Activated naive CD4-positive, alpha-beta T cell treated with anti-CD3 and anti-CD28 coated beads, Interleukin-2, amount 50 U/mL, for 72 hours (primary cell): ENCODE measurements around the gene IGIP. TPM values are rescaled to one million over a fixed set of nuclear protein-coding genes. Genes with fewer than 3 reads are reported as not detected.

Experiments
- ATAC-seq, 2 donors: fragments of 150-1000 bp; cut with Tn5 transposase; 2 replicates each; pipeline ENCODE4 v1.10.0; 2021; ENCODE audit warnings: mild to moderate bottlenecking in 2 of 2, moderate library complexity in 2 of 2
- DNase-seq, 2 donors: peaks; one replicate each; pipeline ENCODE4 v3.0.0; 2021 to 2022; ENCODE audit warnings: low spot score in 2 of 2
- H3K27ac Mint-ChIP-seq, 2 donors: one replicate each; pipeline ENCODE4 v1.8.0; 2022; ENCODE audit warnings: mild to moderate bottlenecking in 2 of 2, mixed read lengths in 2 of 2
- H3K36me3 Mint-ChIP-seq, 2 donors: one replicate each; pipeline ENCODE4 v1.8.0; 2022; ENCODE audit warnings: mixed read lengths in 2 of 2
- H3K9me3 Mint-ChIP-seq, 2 donors: one replicate each; pipeline ENCODE4 v1.8.0; 2022; ENCODE audit warnings: mixed read lengths in 2 of 2
- total RNA-seq, 2 donors: library from RNA; stranded (reverse); gene quantifications; one replicate each; pipeline ENCODE4 v1.2.3, GENCODE V29; 2022

IGIP gene
- total RNA-seq, 2 donors from 2014 or later = 1.8 to 3.2 TPM

DNA sequence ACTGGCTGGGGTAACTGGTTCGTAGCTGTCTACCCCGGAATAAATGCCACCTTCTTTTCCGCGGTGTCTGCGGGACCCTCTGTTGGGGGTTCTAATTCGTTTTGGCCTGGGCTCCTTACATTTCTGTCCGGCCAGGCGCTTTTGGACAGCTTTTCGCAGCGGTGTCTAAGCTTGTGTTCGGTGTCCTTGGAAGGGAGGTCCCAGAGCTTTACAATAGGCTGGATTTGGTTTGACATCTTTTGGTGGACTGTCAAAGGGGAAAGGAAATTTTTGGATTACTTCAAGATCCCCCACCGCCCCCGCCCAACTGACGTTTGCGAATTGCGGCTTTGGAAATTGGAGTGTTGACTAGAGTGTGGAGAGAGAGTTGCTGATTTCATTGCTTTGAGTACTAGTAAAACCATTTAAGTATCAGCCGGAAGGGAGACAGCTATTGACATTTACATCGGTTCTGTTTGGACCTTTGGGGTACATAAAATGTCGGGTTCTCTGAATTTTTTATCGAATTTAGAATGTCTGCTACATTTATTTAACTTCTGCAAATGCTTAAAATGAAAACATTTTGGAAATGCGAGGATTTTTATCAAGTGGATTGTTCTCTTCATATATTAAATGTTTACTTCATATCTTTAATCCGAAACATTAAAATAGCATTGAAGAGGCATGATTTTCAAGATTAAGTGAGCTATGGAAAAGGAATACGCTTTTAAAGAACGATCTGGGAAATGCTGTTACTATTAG is 16.5 kb upstream of the IGIP start:
- peak overlapping the region; percentile 81 to 93 for H3K27ac Mint-ChIP-seq
- no peak for DNase-seq
- no peak for ATAC-seq
- H3K36me3 Mint-ChIP-seq = peaks cover 0 to 11% of the 10 kb centered on the region in 2 donors
- H3K9me3 Mint-ChIP-seq = no peaks in the 10 kb centered on the region

DNA sequence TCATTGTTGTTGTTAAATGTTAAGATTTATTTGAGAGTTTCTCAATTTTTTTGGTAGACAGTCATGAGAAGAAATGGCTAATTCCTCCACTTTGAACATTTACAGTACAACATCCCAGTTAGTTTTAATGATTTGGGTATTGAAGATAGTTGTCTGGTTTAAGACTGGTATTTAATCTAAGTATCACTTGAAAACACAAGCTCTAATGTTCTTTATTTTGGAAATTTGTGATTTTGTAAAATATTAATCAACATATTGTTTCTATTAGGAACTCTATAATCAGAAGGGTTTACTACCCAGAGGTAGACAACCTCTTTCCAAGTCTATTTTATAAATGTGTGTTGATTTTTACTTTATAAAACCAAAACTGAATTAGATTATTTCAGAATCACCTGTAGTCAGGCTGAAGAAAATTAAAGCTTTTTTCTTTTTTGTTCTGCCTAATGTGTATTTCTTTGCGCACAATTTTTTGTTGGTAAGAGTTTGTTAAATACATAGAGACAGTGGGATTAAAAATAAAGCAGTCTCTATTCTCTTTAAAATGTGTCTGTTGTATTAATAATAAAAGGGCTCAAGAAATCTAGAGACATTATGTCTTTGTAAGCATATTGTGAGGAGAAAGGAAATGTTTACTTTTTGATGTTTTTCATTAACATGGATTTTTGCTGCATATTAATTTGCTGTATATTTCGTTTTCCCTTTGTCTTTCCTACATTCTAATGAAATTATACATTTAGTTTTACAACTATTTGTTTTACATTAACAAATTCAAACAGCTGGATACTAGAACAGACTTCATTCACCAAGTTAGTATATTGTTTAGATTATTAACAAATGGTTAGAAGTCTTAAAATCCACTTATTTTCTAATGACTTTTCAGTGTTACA is 15.7 kb upstream of the IGIP start:
- Mint-ChIP-seq H3K9me3 (no peaks in the 10 kb centered on the region), H3K27ac (no peak overlapping the region), H3K36me3 (peaks cover 5 to 18% of the 10 kb centered on the region in 2 donors)
- ATAC-seq (no peak), DNase-seq (no peak)

DNA sequence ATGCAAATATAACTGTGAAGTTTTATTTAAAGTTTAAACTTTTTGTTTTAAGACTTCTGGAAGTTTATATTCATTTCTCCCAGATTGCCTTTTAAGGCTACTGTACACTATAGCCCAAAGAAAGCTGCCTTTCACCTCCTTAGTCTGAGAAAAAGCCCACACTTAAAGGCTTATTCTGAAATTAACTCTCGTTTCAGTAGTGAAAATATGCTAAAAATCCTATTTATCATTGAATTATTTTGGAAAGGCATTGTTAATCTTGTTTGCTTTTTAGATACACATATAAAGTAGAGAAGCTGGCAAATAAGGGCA is 15.1 kb upstream of the IGIP start:
- peaks cover 8 to 19% of the 10 kb centered on the region in 2 donors for H3K36me3 Mint-ChIP-seq
- DNase-seq (no peak), ATAC-seq (no peak)
- H3K27ac Mint-ChIP-seq = no peak overlapping the region
- H3K9me3 Mint-ChIP-seq = no peaks in the 10 kb centered on the region

DNA sequence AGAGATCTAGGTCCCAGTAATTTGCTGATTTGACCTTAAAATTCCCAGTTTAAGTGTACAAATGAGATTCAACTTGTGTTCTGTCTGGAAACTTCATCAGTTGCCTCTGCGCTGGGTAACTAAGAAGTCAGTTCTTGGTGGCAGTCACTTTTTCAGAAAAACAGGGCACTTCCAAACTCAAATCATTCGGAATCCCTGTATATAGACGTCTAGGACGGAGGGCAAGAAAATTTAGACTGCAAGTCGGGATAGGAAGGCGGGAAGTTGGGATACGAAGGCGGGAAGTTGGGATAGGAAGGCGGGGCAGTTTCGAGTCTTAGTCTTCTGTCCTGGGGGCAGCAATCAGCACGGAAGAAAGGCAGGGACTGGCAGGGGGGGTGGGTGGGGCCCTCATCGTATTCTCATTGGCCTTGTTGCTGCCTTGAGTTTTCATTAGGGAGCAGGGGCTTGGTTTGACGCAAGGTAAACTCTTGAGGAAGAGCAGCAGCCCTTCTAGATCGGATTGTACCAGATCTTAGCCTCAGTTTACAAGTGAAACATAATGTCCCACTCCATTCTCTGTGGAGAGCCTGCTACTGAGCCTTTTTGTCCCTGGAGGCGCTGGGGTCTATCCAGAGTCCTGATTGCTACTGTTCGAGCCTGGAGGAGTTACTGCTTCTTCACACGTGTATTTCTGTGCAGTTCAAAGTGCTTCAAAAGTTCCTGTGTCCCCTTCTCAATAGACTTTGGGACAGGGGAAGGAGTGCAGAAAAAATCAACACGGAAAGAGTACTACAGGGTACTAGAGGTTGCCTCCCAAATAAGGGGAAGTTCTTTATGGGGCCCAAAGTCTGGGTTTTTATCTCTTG is 14.5 kb upstream of the IGIP start:
- peaks cover 8 to 19% of the 10 kb centered on the region in 2 donors for H3K36me3 Mint-ChIP-seq
- DNase-seq (no peak), ATAC-seq (no peak)
- H3K9me3 Mint-ChIP-seq = no peaks in the 10 kb centered on the region
- H3K27ac Mint-ChIP-seq = no peak overlapping the region

DNA sequence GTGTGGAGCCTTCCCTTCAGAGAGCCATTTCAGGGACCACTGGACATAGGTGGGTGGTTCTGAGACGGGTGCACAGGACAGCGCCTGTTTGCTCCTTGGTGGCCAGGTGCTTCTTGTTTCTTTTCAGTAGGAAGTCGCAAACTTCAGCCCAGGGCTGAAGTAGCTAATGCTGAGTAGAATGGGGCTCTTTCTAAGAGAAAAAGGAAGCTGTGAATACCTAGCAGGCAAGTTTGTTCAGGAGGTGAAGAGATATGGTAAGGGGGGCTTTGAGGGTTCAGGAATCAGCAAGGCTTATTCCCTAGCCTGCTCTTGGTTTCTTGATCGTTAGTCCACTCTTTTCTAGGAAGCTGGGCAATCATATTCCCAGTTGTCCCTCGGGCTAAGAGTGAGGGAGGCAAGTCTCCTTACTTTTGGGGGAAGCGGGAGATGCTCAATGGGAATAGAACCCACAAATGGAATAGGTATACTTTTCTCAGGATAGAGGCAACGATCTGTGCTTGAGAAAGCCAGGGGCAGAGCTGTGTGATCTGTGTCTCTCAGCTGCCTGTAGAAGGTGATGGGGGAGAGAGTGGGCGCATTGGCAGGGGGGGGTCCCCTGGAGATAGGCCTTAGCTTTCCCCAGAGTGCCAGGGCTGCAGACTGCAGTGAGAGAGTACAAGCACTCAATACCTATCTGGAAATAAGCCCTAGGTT is 13.7 kb upstream of the IGIP start:
- ATAC-seq (no peak), DNase-seq (no peak)
- Mint-ChIP-seq H3K9me3 (no peaks in the 10 kb centered on the region), H3K36me3 (peaks cover 8 to 19% of the 10 kb centered on the region in 2 donors), H3K27ac (no peak overlapping the region)

DNA sequence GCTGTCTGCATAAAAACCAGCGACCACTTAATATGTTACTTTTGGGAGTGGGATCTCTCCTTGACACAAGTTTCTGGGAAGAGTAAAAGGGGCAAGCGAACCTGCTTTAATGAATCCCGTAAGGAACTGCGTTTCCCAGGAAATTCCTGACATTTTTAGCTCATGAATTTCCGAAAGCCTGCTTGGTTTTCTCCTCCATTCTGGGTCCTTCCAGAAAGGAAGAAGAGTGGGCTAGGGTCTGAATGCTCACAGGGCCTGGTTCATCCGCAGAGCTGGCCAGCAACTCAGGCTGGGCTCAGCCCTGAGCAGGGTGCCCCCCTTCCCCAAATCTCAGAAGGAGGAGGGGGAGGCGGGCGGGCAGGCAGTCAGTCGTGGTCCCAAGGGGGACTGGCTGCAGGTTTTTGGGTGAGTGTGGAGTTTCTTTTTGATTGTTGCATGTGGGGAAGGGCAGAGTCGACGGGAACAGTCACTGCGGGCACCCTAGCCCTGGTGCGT is 13.0 kb upstream of the IGIP start:
- Mint-ChIP-seq H3K36me3 (peaks cover 8 to 19% of the 10 kb centered on the region in 2 donors), H3K9me3 (no peaks in the 10 kb centered on the region), H3K27ac (peak overlapping the region in 1 of 2 donors; percentile 92)
- ATAC-seq (peak in 1 of 2 donors; percentile 6), DNase-seq (no peak)

DNA sequence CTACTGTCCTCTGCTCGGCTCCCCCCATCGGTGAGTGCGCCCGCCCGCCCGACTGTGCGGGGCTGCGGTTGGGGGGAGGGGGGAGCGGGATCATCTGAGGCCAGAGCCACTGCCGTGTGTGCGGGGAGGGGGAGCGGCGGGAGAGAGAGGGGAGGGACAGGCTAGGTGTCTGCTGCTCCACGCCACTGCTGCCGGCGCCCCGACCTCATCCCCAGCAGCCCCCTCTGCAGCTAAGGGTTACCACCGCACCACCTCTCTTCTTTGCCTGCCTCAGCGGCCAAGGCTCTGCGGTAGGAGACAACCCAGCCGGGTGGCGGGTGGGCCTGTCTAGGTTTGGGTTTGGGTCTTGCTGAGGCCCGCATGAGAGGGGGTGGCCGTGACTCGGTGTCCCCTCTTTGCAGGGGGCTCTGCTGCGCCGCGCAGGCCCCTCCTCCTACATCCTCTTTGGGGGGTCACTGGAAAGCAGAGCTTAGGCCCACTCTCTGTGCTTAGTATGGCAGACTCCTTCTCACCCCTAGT is 12.5 kb upstream of the IGIP start:
- Mint-ChIP-seq H3K27ac (peak overlapping the region; percentile 44 to 92), H3K9me3 (no peaks in the 10 kb centered on the region), H3K36me3 (peaks cover 8 to 17% of the 10 kb centered on the region in 2 donors)
- ATAC-seq (peak; percentile 2), DNase-seq (no peak)

DNA sequence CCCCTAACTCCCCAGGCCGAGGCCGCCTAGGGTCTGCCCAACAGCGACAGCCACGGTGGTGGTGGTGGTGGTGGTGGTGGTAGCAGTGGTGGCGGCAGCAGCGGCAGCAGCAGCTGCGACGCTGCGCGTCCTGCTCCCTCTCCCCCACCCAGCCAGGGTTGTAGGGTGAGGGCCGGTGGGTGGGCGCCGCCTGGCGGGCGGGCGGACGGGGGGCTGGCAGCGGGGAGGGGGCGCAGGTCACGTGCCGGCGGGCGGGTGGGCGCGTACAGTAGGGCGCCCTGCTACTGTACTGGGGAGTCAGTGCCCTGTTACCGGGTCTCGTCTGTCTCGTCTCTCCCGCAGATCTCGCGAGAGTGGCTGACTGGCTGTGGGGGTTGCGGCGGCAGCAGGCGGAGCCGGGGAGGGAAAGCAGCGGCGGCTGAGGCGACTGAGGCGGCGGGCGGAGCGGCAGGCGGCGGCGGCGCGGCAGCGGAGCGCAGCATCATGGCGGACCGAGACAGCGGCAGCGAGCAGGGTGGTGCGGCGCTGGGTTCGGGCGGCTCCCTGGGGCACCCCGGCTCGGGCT is 12.0 kb upstream of the IGIP start, which contains the start of gene PURA:
Gene PURA, plus strand, starts transcription at position 411 of the 565 bp plus-strand sequence. Its CDS starts 73 bp downstream, at position 484.
- Mint-ChIP-seq H3K9me3 (no peaks in the 10 kb centered on the region), H3K36me3 (peaks cover 8 to 13% of the 10 kb centered on the region in 2 donors), H3K27ac (peak within 1 kb of the TSS; percentile 92 to 94)
- DNase-seq (peak; percentile 94 to 97), ATAC-seq (peak; percentile 90 to 94)

DNA sequence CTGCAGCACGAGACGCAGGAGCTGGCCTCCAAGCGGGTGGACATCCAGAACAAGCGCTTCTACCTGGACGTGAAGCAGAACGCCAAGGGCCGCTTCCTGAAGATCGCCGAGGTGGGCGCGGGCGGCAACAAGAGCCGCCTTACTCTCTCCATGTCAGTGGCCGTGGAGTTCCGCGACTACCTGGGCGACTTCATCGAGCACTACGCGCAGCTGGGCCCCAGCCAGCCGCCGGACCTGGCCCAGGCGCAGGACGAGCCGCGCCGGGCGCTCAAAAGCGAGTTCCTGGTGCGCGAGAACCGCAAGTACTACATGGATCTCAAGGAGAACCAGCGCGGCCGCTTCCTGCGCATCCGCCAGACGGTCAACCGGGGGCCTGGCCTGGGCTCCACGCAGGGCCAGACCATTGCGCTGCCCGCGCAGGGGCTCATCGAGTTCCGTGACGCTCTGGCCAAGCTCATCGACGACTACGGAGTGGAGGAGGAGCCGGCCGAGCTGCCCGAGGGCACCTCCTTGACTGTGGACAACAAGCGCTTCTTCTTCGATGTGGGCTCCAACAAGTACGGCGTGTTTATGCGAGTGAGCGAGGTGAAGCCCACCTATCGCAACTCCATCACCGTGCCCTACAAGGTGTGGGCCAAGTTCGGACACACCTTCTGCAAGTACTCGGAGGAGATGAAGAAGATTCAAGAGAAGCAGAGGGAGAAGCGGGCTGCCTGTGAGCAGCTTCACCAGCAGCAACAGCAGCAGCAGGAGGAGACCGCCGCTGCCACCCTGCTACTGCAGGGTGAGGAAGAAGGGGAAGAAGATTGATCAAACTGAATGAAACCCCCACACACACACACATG is 11.2 kb upstream of the IGIP start:
- H3K9me3 Mint-ChIP-seq = no peaks in the 10 kb centered on the region
- ATAC-seq (peak; percentile 38 to 63), DNase-seq (peak; percentile 45 to 71)
- peaks cover 7 to 8% of the 10 kb centered on the region in 2 donors for H3K36me3 Mint-ChIP-seq
- H3K27ac Mint-ChIP-seq = peak overlapping the region; percentile 88 to 92

DNA sequence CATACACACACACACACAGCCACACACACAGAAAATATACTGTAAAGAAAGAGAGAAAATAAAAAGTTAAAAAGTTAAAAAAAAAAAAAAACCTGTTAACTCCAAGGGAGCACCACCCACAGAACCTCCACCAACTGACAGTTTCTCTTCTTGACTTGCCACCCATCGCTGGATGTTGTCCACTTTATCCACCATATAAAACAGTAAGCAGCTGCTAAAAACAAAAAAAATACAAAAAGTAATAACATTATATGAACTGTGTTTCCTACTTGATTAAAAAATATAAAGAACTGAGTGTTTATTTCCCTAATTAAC is 10.6 kb upstream of the IGIP start:
- no peak for DNase-seq
- Mint-ChIP-seq H3K27ac (peak overlapping the region; percentile 88 to 92), H3K9me3 (no peaks in the 10 kb centered on the region), H3K36me3 (peaks cover 7 to 8% of the 10 kb centered on the region in 2 donors)
- ATAC-seq = no peak

DNA sequence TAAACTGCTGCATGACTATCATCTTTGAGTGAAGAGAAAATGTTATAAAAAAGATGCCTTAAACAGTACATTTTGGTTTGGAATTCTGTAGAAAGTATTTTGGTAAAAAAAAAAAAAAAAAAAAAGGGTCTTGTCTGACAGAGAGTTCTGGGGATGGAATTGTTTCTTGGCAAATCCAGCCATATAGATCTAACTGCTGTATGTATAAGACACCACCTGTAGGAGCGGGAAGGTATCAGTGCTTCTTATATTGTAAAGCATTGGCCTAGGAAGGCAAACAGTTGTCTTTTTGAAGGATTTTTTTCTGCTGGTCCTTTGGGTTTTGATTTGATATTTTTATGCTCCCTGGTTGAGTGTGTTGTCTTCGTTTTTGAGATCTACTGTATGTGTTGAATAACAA is 9.0 kb upstream of the IGIP start:
- Mint-ChIP-seq H3K36me3 (peaks cover 7 to 8% of the 10 kb centered on the region in 2 donors), H3K27ac (no peak overlapping the region), H3K9me3 (no peaks in the 10 kb centered on the region)
- DNase-seq (no peak), ATAC-seq (no peak)

DNA sequence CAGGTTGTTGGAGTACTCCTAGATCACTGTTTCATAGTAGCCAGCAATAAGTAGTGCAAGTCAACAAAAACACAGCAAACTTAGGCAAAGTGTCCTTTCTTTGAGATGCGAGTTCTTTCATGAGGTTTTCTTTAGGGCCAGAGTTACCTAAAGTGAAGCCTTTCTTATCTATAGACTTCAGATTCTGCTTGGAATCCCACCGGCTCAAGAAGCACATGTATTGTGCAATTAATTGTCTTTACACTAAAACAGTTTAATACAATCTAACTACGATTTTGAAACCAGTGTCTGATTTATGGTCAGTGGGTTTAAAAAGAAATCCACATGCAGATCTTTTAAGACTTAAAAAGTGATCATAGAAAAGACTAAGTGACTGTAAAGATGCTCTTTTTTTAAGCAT is 8.2 kb upstream of the IGIP start:
- Mint-ChIP-seq H3K27ac (no peak overlapping the region), H3K9me3 (no peaks in the 10 kb centered on the region), H3K36me3 (peaks cover 7 to 8% of the 10 kb centered on the region in 2 donors)
- ATAC-seq (no peak), DNase-seq (no peak)

DNA sequence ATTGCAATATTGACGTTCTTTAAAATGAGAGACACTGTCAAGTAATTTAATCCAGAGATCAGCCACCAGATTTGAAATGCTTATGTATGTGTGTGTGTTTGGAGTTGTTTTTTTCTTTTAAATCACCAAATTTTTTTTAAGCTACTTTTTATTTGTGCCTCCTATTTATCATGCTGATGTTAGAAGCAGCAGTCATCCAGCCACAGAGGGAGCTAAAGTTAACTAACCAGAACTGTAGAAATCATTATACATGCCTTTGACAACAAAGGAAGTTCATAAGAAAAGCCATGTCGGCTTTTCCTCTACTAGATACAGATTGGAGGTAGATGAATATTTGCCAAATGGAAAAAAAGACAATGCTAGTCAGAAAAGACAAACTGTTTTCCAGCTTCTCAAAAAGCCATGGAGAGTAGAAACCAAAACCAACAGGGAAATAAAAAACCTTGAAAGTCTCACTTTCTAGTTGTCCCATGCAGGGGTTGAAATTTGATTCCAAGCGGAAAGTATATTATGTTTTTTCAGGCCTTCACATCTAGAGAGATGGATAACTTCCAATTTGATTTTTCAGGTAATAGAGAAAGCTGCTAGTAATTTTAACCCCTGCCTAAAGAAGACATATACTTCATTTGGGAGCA is 7.3 kb upstream of the IGIP start:
- Mint-ChIP-seq H3K9me3 (no peaks in the 10 kb centered on the region), H3K36me3 (peaks cover 7 to 8% of the 10 kb centered on the region in 2 donors), H3K27ac (no peak overlapping the region)
- ATAC-seq = no peak
- no peak for DNase-seq

DNA sequence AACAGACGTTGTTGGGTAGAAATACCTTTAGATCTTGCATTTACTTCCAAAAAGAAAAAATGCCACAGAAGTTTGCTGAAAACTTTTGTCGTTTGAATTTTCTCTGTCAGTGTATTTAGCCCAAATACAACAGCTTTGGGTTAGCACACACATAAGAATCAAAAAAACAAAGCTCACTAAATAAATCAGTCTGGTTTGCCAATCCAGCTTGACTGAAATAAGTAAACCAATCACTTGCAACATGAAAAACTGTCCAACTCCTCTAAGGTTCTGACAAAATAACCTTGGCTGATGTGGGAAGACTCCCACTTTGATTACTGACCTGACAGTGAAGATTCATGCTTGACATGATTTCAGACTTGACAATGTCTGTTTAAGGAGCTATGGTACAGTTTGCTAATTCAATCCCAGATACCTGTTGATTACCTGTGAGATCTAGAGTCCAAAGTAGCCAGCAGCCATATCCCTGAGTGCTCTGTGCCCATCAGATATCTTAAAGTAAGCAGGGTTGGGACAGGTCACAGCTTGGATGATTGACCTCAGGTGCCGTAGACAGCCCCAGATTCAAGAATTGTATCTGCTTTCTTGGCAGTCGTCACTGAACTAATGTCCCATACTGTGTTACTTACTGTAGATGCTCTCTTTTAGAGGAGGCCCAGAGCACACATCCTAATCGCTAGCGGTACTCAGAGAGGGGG is 727 bp downstream of the IGIP start:
- no peak for ATAC-seq
- H3K9me3 Mint-ChIP-seq = no peaks in the 10 kb centered on the region
- no peaks in the 10 kb centered on the region for H3K36me3 Mint-ChIP-seq

More for the DNA sequence above, 727 bp downstream of the IGIP start:
- H3K27ac Mint-ChIP-seq = no peak overlapping the region
- DNase-seq = no peak
